Stimulated activated CD8-positive, alpha-beta memory T cell treated with anti-CD3 and anti-CD28 coated beads, Interleukin-2, amount 100 ng/mL, for 48 hours (primary cell): Measurements from ENCODE around the gene NT5DC1.
A peak's percentile ranks its signal among the peaks of the same experiment; 100 is the strongest.

Source experiments
- DNase-seq, 2 donors: peaks; one replicate each; pipeline ENCODE4 v3.0.0-alpha.2; 2020; ENCODE audit warnings: low read depth in 2 of 2

NT5DC1 gene

DNA sequence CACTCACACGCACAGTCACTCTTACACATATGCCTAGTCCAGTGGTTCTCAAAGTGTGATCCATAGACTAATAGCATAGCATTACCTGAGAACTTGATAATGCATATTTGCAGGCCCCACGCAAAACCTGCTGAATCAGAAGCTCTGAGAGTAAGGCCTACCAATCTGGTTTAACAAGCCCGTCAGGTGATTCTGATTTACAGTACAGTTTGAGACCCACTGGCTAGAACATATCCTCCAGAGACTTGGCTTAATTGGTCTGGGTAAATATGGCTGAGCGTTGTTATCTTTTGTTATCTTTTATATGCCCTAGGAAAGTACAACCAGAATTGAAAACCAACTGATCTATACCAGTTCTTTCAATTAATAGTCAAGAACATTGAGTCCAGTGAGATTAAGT, 143.6 kb downstream of the NT5DC1 start:
- no peak for DNase-seq

DNA sequence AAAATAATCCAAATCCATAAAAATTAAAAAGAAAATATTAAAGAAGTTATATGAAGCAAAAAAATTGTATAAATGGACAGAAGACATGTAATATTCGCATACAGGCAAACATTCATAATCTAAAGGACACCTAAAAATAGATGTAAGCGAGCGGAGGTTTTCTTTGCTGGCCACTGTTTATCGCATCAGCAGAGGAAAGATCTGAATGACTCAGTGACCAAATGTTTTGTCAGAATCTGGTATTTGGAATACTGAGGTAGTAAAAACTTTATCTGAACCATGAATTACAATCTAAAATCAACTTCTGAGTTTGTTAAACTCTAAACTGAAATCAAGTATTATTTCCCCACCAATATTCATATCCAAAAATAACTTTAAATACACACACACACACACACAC, 145.4 kb downstream of the NT5DC1 start:
- DNase-seq, result no peak

GRCh38 chr6:116247285-116247684, 146.6 kb downstream of the NT5DC1 start:
- no peak for DNase-seq

- DNase-seq, result no peak
These were observed 147.9 kb downstream of the NT5DC1 start for GRCh38 chr6:116248577-116248976.

GRCh38 chr6:116251568-116252384, 151.1 kb downstream of the NT5DC1 start:
- no peak for DNase-seq

DNA sequence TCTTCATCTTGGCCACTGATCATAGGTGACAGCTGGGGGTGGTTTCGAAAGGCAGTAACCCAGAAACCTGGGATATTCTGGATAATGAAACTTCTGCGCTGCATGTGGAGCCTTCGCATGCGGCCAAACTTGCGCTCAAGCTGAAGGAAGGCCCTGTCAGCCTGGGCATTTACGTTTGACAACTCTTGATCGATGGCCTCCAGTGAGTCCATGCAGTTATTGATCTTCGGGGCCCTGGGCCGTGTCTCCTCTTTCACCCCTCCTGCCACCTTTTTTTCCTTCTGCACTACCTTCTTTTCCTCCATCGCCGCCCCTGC, 152.5 kb downstream of the NT5DC1 start:
- no peak for DNase-seq

DNA sequence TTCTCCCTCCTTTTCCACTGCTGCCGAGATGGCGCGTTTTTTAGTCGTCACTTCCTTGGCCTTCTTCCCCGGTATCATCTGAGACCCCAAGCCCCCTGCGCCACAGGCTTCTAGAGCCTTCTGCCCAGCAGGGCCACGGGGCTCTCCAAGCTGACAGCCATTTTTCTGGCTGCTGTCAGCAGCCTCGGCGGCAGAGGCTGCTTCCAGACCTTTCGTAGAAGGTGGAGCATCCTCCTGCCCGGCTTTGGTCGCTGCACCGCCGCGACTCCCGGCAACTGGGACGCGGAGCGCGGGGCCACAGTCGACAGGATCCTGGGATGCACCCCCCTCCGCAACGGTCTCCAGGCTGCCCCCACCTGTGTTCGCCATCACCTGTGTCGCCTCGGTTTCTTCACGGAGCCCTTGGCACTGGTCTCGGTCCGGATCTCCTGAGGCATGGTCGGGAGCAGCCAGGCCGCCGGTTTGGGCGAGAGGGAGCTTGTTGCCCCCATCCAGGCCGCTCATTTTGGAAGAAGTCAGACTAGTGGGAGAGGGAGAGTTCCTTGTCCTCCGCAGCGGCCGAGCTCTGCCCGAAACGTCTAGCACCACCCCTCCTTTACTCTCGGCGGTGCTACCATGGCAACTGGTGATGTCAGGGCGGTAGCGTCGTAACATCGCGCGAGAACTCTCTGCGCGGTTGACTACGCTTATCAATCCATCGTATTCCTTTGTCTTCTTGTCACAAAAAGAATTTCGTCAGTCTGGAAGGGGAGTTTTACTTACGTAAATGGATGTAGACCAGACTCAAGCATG, 153.0 kb downstream of the NT5DC1 start, which contains the start of gene TSPYL4:
Gene TSPYL4 (minus strand): TSS at position 571 of the 792 bp plus-strand sequence. CDS start 67 bp downstream, at position 504.
- peak; percentile 79 to 83 for DNase-seq

- no peak for DNase-seq
These were observed 153.8 kb downstream of the NT5DC1 start for GRCh38 chr6:116254297-116255056.

DNA sequence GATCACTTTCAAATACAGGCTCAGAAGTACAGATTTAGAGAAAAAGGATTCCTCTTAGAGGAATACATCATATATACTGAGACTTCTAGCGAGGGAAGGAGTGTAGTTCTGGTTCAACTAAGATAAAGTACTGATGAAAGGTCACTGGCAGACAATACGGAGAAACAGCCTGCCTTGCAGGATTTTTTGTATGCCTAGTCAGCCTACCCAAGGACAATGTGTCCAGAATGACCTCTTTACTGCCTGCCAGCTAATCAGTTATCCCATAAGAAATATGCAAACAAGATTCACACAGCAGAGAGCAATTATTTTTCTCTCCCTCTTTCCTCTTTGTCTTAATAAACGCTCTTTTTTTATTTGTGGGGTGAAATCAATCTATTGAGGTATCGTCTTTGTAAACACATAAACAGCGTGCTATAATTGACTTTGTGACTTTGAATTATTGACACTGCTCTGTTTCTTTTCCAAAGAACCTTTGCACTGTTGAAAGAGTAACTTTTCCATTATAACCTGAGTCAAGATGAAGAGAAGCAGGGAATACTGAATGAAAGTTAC, 154.7 kb downstream of the NT5DC1 start:
- DNase-seq, result no peak

GRCh38 chr6:116256694-116257093, 156.0 kb downstream of the NT5DC1 start:
- DNase-seq, result no peak

GRCh38 chr6:116258520-116258919, 157.9 kb downstream of the NT5DC1 start:
- DNase-seq, result no peak

GRCh38 chr6:116263353-116263752, 162.7 kb downstream of the NT5DC1 start:
- DNase-seq, result no peak

GRCh38 chr6:116265041-116265829, 164.6 kb downstream of the NT5DC1 start:
- DNase-seq, result peak in 1 of 2 donors; percentile 16

DNA sequence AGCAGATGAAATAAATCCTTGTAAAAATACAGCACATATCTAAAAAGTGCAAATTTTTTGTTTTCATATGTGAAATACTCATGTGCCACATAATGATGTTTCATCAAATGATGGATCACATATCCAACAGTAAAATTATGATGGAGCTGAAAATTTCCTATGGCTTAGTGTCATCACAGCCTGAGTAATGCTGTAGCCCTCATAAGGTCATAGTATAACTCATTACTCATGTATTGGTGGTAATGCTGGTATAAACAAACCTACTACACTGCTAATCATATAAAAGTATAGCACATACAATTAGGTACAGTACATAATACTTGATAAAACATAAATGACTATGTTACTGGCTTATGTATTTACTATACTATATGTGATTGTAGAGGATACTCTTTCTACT, 166.2 kb downstream of the NT5DC1 start:
- DNase-seq, result no peak

DNA sequence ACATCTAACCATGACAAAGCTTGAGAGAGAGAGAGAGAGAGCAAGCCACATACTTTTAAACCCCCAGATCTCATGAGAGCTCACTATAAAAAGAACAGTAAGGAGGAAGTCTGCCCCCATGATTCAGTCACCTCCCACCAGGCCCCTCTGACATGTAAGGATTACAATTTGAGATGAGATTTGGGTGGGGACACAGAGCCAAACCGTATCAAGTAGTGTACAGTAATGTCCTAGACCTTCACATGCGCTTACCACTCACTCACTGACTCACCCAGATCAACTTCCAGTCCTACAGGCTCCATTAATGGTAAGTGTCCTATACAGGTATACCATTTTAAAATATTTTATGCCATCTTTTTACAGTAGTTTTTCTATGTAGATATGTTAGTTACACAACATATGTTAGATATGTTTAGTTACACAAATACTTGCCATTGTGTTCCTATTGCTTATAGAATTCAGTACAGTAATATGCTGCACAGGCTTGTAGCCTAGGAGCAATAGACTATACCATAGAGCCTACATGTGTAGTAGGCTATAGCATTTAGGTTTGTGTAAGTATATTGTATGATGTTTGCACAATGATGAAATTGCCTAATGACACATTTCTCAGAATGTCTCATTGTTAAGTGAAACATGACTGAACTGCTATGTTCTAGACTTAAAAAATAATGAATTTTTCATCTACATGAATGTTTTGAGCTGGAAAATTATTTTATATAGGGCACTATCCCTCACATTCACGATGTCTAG, 167.4 kb downstream of the NT5DC1 start:
- no peak for DNase-seq

DNA sequence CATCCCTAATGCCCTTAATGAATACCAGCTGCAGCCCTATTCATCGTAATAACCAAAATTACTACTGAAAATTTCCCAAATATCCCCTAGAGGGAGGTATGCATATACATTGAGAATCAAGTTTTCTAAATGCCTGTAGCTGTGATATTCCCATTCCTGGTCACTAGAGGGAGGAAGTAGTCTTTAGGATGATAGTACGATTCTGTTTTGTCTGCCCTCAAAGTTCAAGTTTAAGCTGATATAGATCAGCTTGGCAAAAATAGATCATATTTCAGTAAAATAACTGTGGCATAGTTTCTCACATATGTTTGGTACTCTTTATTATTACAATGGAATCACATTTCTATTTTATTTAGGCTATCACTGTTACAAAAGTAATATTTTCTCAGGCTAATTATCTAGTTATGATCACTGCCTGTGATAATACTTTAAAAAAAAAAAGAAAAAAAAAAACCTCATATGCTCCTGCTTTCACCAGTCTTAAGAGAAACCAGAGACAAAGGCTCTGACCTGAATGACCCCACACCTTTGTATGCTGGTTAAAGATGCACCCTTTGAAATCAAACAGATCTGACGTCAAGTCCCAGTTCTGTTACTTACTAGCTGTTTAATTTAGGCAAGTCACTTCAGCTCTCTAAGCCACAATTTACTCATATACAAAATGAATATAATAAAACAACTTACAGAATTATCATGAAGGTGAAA, 168.1 kb downstream of the NT5DC1 start:
- DNase-seq, result no peak

DNA sequence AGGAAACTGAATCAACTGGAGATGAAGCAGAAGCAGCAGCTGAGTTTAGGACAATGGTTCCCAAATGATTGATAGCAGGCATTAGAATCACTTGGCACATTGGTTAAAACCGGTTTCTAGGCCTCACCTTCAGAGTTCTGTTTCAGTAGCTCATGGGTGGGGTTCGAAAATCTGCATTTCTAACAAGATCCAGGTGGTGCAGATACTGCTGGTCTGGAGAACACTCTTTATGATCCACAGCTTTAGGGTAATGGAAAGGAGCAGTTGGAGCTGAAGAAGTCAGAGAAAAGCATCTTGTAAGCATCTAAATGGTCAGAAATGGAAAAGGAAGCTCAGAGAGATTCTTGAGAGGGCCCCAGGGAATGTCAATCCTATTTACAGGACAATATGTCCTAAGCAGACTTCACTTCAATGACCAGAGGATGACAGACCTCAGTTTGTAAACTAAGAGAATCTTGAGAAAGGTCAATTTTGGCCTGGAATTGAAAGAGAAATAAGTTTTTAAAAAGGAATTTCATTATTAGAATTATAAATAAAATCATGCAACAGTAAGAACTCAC, 170.6 kb downstream of the NT5DC1 start:
- DNase-seq, result no peak

- DNase-seq, result no peak
These were observed 176.5 kb downstream of the NT5DC1 start for GRCh38 chr6:116277124-116277523.

DNA sequence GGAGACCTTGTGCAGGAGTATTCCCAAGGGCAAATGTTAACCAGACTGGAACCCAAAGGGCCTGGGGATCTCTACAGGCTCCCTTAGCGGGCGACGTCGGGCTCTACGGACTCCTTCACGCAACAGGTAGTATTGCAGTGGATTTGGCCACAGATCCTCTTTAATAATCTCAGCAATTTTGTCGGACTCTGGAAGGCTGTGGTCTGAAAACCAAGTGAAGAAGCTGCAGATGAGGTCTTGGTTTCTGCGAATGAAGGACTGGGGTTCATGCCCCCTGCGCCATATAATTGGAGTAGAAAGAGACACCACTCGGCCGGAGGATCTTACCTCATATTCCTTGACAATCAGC, 177.8 kb downstream of the NT5DC1 start:
- DNase-seq, result no peak

GRCh38 chr6:116278854-116279231, 178.2 kb downstream of the NT5DC1 start:
- DNase-seq, result no peak
